Middle frontal gyrus (tissue), 1 donor: ENCODE results near the gene DPP6.

Source experiments
- DNase-seq: peaks from one replicate; pipeline ENCODE4 v3.0.0-alpha.2; 2015; ENCODE audit warnings: low spot score; ENCODE audit errors: extremely low spot score

The DPP6 gene

DNA sequence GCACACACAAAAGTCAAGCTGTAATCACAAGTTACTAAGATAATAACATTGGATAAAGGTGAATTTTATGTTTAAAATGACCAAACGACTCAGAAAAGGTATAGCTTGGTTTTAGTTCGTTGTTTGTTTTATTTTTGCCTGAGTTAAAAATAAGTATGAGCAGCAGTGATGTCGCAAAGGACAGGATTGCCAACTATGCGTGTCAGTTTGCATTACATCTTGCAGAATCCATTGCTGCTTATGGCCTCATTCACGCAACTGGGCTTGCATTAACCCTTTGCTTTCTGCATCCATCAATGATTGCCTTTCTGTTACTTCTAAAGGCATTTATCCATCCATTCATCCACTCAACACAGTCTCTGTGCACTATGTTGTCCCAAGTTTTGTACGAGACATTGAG lies 389.6 kb downstream of the DPP6 start:
- no peak for DNase-seq

DNA sequence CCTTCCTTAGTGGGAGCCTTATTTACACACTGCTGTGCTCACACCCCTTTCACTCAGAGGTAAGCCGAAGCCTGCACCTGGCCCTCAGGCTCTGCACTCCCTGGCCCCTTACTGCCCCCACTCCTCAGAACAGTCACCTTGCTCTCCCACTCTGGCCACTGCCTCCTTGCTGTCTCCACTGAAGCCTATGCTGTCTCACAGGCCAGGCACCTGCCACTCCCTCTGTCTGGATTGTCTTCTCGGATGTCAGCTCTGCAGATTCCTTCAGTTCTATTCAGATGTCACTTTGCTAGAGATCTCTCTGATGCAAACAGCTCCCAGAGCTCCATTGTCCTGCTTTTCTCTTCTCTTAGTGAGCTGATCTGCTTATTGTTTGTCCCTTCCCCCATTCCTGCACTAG lies 390.7 kb downstream of the DPP6 start:
- no peak for DNase-seq

DNA sequence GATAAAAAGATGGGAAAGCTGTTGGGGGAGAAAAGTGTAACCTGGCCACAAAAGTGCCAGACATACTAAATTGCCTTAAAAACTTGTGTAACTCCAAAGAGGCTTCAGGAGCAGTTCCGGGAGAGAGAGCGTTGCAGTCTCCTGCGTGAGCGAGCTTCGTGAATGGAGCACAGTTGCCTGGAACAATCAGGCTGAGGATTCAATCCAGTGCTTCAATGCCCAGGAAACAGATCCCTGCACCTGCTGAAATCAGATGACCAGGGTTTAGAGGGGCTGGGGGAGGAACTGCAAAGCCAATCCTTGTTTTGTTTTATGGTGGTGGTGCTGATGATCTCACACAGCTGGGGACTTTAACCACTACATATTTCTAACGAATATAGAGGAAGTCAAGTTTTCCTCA lies 398.3 kb downstream of the DPP6 start:
- no peak for DNase-seq

DNA sequence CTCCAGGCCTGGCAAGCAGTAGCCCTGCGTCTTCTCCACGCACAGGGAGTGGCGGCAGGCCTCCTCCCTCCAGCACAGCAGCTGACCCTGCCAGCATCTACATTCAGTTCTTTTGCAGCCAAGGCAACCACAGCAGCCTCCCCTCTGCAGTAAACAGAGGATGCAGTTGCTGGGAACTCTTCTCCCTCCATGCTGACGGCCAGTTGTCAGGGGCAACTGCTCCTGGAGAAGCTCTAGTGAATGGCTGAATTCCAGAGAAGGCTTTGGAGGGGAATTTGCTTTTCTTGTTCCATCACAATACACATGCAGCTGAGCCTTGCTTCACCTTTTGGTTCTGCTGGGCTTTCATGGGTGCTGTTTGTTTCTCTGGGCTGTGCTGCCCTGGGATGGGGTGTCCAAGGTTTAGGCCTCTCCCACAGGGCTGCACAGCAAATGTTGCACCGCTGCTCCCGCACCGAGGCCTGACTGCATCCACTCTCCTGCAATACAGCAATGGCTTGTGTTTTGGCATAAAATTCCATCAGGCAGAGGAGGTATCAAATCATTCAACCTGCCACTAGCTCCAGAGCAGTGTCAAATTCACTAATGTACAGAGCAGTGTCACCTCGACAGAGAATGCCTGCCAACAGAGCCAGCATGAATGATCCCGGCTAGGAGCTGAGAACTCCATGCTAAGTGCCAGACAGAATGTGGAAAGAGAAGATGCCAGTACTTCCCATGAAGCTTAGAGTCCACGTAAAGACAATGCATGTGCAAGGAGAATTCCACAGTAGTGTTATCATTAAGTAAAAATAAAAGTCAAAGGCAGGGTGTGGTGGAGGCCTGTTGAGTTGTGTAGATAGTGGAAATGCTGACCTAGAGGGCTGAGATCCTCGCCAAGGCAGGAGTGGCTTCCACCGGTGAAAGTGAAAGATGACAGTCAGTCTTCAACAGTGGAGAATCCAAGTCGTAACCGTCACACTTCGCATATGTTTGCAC lies 399.6 kb downstream of the DPP6 start:
- no peak for DNase-seq

DNA sequence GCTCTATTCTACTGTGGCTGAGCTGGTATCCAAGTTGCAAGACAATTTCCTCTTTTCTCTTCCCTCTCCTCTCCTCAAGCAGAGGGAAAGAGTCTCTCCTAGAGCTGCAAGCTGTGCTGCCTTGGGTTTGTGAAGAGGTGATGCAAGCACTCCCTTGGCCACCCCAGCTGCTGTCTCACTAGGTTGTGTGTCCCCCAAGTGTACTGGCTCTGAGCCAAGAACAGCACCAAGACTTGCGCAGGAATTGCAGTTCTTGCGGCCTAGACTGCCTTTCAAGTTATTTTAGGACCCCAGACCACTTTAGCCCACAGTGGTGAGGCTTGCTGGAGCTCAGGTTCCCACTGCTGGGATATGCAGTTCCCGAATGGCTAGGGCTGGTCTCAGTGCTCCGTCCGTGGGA lies 411.6 kb downstream of the DPP6 start:
- no peak for DNase-seq

DNA sequence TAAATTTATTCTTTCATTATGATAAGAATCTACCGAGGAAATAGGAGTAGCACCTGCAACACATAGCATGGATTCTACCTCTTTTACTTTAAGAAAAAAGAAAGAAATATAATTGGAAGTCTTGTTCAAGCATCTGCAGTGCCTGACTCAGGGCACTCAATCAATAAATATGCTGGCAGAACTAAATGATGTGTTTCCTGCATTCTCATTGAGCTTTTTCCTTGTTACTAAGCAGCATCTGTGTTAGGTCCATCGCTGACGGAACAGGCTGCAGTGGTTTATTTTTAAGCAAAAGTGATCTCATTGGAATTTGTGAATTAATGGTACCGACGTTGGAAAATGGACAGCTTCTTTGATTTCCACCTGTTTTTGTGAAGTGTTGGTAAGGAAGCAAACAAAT lies 417.5 kb downstream of the DPP6 start:
- no peak for DNase-seq

DNA sequence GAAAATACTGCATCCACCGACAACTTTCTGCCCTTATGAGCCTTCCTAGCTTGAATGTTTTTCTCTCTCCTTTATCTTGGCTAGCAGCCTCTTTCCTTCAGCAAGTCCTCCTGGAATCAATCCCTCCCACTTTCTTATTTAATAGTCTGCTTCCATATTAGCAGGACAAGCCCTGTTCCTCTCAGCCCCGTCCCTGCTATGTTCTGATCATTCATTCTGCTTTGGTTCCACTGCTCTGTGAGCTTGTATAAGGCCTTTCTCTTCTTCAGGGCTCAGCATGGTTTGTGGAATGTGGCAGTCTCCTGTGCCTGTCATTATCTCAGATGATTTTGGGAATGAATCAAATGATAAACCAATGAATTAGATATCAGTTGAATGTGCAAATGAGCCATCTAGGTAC lies 420.1 kb downstream of the DPP6 start:
- DNase-seq = no peak

DNA sequence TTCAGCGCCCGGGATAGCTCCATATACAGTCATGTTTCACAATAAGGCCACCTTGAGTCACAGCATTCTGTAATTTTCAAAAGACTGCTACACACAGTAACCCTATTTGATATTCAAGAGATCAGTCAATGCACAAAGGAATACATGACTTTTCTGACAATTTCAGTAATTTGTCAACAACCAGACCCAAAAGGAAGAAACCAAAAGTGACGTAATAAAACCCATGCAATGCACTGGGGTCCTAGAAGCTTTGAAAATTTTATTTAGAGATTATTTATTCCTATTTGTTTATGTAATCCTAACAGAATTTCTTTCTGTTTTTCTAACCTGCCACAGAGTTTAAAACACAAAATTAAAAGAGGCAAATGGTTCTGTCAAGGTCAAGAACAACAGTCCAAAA lies 421.2 kb downstream of the DPP6 start:
- DNase-seq = no peak

DNA sequence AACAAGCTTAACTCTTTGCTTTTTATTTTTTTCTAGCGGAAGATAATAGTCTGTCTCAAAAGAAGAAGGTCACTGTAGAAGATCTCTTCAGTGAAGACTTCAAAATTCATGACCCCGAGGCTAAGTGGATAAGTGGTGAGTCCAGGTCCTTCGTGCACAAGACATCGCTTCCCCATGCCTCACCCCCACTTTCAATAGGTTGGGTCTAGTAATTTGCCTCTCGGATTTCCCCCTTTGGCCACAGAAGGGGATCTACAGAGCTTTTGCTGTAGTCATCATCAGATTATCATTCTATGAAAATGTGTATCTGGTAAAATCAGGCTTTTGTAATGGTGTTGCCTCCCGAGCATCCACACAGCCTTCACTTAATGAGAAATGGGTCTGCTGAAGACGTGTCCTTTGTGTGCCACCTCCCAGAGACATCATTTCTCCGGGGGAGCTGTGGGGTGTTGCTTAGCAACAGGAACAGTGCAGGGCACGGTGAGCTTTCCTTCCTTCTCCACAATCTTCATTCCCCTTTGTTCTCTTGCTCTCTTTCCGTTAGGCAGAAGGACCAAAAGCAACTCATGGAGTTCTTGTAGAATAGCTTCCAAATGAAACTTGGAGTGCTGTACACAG lies 422.8 kb downstream of the DPP6 start:
- DNase-seq = no peak

DNA sequence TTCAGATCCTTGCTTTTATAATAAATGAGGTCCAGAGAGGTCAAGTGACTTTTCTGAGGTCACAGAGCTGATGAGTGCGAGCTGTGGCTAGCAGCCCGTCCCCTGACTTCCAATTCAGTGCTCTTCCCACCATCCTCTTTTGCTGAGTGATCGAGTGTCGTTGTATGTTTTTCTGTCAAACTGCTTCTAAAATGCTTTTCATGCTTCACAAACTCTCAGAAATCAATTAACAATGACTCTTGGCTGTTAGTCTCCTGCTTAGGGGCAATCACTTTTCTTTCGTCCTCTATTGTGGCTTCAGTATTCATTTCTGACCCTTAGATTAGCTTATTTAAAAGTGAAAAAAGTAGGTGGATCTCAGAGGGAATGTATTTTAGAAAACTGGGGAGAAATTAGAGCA lies 423.7 kb downstream of the DPP6 start:
- no peak for DNase-seq

DNA sequence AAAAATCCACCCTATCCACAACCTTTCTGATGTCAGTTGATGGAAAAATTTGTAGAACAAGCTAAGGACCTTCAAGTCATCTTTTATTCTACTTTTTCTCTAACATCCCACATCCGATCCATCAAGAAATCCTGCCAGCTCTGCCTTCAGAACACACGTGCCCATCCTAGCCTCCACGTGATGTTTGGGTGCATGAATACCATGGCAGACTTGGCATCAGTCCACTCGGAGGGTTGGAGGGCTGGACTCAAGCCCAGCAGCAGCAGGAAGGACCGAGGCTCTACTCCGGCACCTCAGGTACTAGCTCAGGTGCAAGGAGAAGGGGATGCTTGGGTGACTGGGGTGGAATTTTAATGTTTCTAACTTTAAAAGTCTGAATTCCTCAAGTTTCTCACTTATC lies 428.6 kb downstream of the DPP6 start:
- DNase-seq = no peak

DNA sequence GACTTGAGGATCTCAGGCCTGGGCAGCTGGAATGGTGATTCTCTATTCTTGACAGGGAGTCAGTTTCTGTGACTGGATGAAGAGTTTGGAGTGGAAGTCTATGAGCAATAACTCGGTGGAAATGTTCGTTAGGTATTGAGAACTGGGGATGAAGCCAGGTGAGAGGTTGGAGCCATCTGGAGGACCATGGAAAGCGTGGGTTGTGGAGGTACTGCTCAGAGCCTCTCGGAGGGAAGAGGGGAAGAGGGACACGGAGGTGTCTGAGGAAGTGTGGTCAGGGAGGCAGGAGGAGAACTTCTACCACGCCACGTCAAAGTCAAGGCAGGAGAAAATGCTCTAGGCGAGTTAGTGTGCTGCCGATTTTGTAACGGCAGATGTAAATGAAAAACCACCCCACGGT lies 430.7 kb downstream of the DPP6 start:
- no peak for DNase-seq

DNA sequence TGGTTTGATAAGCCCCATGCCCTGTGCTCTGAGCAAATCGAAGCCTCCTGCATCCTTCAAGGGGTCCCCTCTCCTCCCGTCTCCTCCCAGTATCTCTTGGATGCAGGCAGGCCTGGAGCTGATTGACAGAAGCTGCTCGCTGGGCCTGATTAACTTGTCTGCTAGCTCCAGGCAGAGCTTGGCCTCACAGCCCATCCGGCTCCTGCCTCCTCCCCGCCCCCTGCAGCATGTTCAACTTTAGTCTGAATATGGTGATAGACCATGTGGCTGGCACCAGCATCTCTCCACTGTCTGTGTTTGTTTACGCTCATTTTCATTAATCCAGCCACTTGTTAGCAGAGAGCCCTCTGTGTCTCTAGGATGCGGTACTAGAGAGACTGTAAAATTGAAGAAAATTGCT lies 432.2 kb downstream of the DPP6 start:
- DNase-seq = peak; percentile 42

DNA sequence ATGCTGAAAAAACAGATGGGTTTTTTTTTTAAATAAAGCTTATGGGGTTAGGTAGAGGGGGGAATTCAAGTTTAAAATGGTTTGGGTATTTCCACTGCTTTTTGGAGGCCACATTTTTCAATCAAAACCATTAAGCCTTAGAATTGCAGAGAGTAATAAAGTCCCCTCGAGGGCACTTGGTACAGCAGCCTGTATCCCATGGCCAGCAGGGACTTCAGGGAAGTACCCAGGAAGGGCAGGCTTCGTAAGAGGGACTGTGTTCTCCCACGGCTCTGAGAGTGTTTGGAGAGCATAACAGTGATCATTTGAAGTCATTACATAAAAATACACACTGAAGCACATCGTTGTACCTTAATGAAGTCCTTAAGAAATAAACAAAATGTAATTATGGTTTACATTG lies 432.7 kb downstream of the DPP6 start:
- no peak for DNase-seq

DNA sequence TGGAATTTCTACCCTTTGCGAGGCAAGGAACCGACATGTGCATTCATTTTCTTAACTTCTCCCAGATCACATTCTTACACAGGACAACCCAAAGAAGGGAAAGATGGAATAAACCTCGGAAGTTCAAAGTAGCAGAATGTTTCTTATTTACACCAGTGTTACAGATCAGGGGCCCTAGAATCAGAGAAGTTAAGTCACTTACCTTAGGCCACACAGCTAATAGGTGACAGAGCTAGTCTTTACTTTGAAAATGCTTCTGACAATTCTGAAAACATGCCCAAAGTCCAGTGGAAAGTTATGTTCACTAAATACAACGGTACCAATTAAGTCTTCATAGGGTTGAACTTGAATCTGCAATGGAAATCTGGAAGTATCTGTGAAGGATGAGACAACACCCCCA lies 437.7 kb downstream of the DPP6 start:
- DNase-seq = no peak

DNA sequence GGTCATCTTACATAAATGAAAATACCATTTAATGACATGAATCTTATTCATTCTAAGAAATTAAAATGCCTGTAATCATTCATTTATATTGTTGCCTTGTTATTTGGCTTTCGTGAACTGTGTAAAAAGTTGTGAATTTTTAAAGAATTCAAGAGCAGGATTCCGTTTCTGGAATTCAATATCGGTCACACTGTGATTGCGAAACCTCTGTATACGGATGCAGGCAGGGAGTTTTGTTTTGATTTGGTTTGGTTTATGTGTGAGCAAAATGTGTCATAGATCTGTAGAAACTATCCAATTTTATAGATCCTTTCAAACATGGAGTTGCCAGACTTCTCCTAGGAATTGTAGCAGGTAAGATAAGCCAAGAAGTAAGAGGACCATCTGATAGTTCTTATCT lies 441.4 kb downstream of the DPP6 start:
- DNase-seq = no peak

DNA sequence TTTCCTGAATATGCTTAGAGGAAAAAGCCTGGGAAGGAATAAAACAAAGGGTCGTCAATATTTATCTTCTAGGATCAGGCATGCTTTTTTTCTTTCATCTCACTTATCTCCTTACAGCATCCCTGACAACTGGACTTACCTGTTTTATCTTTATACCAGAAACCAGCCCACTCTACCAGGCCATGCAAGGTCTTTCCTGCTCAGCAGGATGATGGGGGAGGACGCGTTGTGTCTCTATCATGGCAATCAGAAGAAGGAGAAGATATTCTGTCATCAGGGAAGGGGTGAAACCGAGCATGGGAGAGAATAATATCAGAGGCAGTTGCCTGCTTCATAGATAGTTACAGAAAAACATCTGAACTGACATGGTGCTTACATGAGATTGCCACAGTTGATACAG lies 445.6 kb downstream of the DPP6 start:
- DNase-seq = no peak

DNA sequence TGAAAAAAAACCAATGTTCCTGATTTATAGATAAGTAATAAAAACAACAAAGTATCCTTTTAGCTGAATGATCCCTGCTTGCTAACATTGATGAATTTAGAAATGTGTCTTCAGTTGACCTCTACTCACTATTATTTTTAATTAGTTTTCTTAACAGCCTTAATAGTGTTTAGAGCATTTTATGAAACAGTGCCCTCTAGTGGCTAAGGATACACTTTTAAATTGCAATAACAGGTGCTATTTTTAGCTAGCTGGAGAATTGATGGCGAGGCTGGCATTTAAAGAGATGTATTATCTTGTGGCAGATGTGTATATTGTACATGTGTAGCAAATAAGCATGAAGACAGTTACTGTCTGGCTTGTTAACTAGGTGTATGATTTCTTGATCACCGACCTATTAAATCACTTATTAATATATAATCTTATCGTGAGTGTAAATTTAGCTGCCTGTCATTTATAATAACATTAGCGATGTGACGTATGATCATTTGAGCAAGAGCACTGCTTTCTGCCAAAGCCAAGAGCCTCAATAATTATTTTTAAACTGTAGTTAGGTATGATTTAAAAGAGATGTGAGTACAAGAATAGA lies 451.9 kb downstream of the DPP6 start:
- peak; percentile 70 for DNase-seq

DNA sequence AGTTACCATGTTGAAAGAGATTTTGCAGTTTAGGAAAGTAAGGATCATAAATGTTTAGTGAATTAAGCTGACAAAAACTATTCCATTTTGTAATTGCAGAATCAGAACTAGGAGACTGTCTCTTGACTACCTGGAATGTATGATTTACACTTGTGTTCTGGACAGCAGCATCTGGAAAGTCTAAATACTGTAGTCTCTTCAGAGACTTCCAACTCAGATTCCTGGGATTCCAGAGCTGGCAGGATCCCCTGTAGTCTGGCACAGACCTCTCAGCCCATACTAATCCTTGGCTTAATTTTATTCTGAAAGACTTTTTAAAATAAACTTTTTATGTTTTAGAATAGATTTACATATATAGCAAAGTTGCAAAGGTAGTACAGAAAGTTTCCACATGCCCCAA lies 452.7 kb downstream of the DPP6 start:
- DNase-seq = no peak

DNA sequence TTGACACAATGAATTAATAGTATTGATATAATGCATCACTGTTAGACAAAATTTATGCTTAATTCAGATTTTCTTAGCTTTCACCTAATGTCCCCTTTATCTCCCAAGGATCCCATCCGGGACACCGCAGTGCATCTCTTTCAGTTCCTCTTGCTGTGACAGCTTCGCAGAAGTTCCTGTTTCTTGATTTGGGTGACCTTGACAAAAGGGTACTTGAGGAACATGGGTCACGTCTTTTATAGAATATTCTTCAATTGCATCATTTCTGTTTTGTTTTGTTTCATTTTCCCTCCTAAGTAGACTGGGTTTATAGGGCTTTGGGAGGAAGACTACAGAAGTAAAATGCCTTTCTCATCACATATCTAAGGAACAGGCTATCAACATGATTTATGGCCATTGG lies 453.2 kb downstream of the DPP6 start:
- DNase-seq = no peak

DNA sequence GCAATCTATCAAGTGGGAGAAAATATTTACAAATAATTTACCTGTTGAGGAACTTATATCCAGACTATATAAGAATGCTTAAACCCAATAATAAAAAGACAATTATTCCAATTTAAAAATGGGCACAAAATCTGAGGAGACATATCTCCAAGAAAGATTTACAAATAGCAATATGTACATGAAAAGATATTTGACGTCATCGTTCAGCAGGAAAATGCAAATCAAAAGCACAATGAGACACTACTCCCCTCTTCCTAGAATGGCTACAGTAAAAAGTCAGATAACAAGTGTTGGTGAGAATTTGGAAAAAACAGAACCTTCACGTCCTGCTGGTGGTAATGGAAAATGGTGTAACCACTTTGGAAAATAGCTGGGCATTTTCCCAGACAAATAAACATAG lies 457.0 kb downstream of the DPP6 start:
- no peak for DNase-seq

DNA sequence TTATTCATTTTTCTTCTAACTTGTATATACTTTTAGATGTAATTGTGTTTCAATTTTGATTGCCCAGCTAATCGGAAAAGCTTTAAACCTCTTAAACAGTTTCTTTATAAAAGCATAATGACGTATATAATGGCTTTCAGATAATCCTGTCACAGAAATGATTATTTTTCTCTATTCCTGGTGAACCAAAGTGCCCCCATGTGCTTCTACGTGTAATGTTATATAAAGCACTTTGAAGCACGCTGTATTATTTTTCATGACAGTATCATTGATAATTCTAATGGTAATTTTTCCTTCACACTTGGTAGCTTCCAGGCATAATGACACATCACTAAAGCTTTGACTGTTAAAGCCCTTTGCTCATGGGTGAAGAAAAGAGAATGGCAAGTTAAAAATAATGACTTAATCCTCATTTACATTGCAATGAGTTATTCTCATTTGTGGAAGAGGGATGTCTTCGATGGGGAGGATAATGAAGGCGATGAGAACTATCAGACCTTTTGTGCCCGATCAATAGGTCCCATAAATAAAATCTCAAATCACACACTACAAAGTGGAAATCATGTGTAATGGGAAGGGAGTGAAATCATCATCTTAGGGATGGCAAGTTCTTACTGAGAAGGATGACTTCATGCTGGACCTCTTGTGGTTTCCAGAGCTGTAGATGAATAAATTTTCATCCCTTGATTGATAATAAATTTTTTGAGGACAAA lies 460.1 kb downstream of the DPP6 start:
- no peak for DNase-seq
